Gastrocnemius medialis (tissue), 4 donors: ENCODE results near the gene COL23A1.

Experiments used
- CTCF ChIP-seq, 5 experiments: fragments of 450-650 bp in 3 of 5; fragments of 200-600 bp in 2 of 5; sonication (generic) in 2 of 5; IDR thresholded peaks in 4 of 5; conservative IDR thresholded peaks in 1 of 5; 1 replicate in 4 of 5; 2 replicates in 1 of 5; pipeline ENCODE4 v1.5.1; 2016 to 2019; ENCODE audit warnings: antibody characterized with exemption in 5 of 5, mild to moderate bottlenecking in 3 of 5, moderate library complexity in 3 of 5
- POLR2A ChIP-seq, 2 donors: fragments of 450-650 bp; IDR thresholded peaks; one replicate each; pipeline ENCODE4 v1.6.1; 2017; ENCODE audit warnings: antibody characterized with exemption in 2 of 2, mild to moderate bottlenecking in 2 of 2, moderate library complexity in 2 of 2

GRCh38 chr5:178422400-178422775 is 167.8 kb downstream of the COL23A1 start:
- TF ChIP-seq CTCF (IDR thresholded peaks at IDR 0.05 in 4 of 5, conservative IDR thresholded peaks at IDR 0.05 in 1 of 5) (no peak), POLR2A (IDR thresholded peaks at IDR 0.05) (no peak)
